HG03558 (cell line): ENCODE results near the gene SAP30L.

Experiments used
- ATAC-seq: cut with Tn5 transposase; IDR thresholded peaks from one replicate; pipeline ENCODE4 v1.9.1; 2021; ENCODE audit warnings: moderate number of reproducible peaks; ENCODE audit not compliant: unreplicated experiment; ENCODE audit errors: extremely low read depth

The SAP30L gene

GRCh38 chr5:154445422-154446194 lies at the start of gene SAP30L:
SAP30L (plus strand) TSS chr5:154445997; CDS start chr5:154446605, 608 bp downstream.
- peak; percentile 94 for ATAC-seq

- ATAC-seq: no peak
Observed at GRCh38 chr5:154396128-154396527, 49.7 kb upstream of the SAP30L start.

- ATAC-seq: no peak
Observed at GRCh38 chr5:154397652-154398406, 48.0 kb upstream of the SAP30L start.

- no peak for ATAC-seq
Observed at GRCh38 chr5:154400678-154401077, 45.1 kb upstream of the SAP30L start.

DNA sequence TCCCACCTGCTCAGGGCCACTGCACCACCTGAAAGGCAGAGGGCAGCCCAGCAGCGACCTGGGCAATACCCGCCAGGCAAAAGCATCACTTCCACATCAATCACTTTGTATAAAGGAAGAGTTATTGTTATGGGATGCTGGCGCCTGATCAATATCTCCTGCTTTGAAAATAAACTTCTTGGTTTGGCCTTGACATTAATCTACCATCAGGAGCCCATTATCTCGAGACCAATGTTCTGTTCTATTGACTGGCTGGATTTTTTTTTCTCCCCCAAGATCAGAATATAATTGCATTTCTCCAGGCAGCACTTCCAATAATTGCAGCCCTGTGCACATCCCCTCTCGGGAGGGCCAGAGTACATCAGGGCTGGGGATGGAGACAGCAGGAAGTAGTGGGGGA lies 44.4 kb upstream of the SAP30L start:
- ATAC-seq: no peak

GRCh38 chr5:154401931-154402330 lies 43.9 kb upstream of the SAP30L start:
- ATAC-seq: no peak

DNA sequence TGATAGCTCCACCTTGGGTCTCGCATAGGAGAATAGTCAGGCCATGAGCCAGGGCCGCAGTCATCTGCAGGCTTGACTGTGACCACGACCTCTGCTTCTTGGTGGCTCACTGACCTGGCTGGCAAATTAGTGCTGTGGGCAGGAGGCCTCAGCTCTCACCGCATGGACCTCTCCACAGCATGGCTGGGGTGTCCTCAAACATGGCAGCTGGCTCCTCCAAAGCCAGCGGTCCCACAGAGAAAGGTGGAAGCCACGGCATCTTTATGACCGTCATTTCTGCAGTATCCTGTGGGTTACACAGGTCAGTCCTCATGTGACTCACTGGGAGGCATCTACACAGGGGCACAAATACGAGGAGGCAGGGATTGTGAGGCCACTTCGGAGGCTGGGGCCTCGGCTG lies 43.2 kb upstream of the SAP30L start:
- no peak for ATAC-seq

DNA sequence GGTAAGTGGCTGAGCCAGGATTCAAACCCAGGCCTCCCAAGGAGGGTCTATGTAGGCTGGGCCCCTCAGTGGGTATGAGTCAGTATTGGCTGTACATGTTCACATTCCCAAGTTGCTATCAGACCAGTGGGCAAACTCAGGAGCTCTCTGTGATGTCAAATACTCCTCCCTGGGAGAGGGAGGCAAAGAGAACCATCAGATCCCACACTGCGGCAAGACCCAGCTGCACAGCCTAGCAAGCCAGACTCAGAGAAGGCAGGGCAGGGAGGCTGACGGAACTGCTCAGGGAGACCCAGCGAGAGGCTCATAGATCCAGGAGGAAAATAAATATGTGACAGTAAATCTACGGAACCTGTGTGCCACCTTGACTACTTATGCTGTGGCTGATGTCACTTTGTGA lies 42.6 kb upstream of the SAP30L start:
- ATAC-seq: no peak

- ATAC-seq: no peak
Observed at GRCh38 chr5:154403776-154404387, 41.9 kb upstream of the SAP30L start.

DNA sequence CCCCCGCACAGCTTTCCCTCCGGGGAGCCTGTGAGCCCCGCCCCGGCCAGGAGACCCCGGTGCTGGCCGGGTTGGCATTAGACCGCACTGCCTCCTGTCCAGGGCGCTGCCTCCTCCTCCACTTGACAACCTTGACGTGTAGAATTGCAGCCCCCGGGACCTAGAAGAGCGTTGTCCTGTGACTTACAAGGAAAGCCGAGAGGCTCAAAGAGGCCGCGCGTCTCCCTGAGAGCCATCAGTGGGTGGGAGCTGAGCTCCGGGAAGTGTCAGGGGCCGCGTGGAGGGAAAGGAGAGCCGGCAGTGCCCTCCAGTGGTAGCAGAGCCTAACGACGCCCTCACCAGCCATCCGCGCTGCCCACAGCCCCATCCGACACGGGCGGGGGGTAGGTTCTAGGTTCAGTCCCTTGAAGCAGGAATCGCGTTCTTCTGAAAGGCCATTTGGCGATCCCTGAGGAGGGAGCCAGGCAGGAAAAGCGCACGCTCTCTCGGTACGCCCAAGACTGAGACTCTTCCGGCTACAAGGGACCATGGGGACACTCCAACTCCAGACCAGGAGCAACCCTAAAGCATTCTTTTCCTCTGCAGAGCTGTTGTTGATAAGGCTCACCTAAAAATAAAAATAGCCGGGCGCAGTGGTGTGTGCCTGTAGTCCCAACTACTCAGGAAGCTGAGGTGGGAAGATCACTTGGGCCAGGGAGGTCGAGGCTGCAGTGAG lies 40.6 kb upstream of the SAP30L start:
- ATAC-seq: peak; percentile 88

GRCh38 chr5:154406231-154406630 lies 39.6 kb upstream of the SAP30L start:
- no peak for ATAC-seq

DNA sequence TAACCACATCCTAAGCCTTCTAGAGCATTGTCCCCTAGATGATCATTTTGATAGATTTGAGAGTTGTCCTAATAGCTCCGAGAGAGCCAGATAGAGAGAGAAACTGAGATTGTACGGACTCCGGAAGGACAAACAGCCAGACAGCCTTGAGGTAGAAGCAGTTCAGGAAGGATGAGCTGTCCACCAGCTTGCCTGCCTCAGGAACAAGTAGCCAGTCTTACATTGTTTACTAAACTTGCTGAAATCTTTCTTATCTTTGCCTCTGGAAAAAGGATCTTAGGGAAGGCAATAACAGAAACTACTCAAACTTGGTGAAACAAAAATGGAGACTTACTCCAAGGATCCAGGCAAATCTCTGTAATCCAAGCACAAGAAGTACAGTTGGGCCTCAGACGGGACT lies 39.0 kb upstream of the SAP30L start:
- no peak for ATAC-seq

- no peak for ATAC-seq
Observed at GRCh38 chr5:154408811-154409210, 37.0 kb upstream of the SAP30L start.

DNA sequence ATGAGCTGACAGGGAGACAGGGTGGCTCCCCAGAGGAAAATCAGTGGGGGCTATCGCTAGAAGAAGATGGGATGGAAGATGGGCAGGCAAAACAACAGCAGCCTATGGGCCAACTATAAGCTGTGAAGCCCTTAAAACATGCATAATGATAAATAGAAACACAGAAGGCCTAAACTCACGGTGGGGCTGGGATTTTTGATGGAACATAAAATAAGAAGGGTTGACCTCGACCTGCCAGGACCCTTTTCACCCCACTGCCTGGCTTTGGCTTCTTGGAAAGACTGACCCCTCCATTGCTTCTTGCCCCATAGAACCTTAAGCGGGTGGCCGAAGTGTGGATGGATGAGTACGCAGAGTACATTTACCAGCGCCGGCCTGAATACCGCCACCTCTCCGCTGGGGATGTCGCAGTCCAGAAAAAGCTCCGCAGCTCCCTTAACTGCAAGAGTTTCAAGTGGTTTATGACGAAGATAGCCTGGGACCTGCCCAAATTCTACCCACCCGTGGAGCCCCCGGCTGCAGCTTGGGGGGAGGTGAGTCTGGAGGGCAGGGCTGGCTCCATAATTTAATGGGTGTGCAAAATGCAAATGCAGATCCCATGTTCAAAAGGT lies 36.5 kb upstream of the SAP30L start:
- ATAC-seq: no peak

DNA sequence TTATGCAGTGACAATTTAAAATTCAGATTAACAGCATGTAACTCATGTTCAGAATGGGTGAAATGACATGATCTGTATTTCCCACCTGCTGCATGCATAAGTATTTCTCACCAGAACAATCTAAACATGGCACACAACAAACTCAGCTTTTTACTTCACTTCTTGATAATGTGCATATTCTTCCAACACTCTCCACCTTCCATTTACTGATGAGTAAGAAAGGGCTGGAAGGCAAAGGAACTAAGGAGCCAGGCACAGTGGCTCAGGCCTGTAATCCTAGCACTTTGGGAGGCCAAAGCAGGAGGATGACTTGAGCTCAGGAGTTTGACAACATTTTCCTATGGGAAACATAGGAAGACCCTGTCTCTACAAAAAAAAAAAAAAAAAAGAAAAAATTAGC lies 35.8 kb upstream of the SAP30L start:
- ATAC-seq: no peak

DNA sequence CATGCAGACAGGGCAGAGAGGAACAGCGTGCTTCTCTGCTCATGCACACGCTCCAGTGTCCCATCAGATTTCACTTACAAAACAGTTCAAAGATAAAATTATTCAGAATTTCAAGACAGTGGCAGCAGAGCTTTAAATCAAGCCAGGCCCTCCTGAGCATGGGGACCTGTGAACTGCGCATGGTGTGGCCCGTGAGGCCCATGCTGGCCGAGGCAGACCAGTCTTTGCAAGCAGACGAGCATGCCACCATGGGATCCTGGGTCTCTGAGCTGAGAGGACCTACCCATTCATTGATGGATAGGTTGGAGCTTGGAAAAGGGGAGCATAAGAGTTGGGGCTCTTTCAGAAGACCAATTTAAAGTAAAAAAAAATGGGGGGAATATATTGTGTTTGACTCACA lies 35.0 kb upstream of the SAP30L start:
- ATAC-seq: no peak

DNA sequence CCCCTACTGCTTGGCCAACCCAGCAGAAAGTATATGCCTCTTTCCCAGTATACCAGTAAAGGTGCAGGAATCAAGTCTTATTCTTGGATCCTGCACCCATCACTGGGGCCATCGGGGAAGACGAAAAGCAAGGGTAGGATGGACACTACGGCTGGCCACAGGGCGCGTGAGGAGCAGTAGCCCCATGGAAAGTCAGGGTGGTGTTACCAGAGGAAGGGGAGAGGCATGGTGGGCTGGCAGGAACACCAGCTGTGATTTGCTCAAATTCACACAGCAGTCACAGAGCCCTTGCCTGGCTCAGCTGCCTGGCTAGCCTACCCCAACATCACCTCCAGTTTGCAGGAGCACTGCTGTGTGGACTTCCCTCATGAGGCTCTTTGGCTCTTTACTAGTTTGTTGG lies 34.5 kb upstream of the SAP30L start:
- no peak for ATAC-seq

DNA sequence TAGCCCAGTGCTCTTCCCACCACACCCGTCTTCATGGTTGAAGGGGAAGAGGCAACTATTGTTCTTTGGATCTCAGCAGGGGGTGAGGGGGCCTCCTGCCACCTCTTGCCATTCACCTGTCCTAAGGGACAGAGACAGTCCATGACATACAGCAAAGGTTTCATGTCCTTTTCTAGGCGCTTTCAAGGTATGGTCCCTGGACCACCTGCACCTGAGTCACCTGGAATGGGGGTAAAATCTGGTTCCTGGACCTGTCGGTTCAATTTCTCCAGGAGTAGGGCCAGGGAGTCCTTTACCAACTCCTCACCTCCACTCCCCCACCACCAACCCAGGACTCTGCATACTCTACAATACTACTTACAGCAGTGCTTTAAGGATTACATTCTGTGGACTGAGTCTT lies 33.5 kb upstream of the SAP30L start:
- no peak for ATAC-seq

DNA sequence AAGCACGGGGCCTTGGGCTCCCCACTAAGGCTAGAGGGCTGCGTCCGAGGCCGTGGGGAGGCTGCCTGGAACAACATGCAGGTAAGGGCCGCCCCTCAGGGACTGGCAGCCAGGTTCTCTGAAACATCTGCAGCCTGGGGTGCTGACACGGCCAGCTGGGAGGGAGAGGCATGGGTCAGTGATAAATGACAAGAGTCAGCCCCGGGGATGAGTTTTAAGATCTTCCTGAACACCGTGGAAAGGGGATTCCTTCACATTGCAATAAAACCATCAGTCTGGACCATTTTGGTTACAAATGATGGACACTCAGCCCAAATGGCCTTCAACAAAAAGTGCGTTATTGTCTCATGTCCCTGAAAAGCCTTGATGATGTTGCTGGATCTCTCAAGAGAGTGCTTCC lies 32.9 kb upstream of the SAP30L start:
- no peak for ATAC-seq

GRCh38 chr5:154415114-154415513 lies 30.7 kb upstream of the SAP30L start:
- ATAC-seq: no peak
